M059J (cell line): Measurements from ENCODE around the gene CLSTN1. TPM values are rescaled to one million over a fixed set of nuclear protein-coding genes. Genes with fewer than 3 reads are reported as not detected.
A peak's percentile ranks its signal among the peaks of the same experiment; 100 is the strongest.
"Not testable (repeated sequence)": the region's sequence is repeated elsewhere in the genome, so short reads cannot be mapped to it uniquely, and the experiment has no call there.

ENCODE experiments used
- DNase-seq: peaks from one replicate; pipeline ENCODE4 v3.0.0-alpha.2; 2012; ENCODE audit warnings: low read depth
- total RNA-seq: library from RNA; depleted of rRNA; stranded (reverse); fragments of >200 nt; shearing (Covaris generic); gene quantifications from 2 replicates; pipeline ENCODE4 v1.2.3, GENCODE V29; 2014

The CLSTN1 gene
- total RNA-seq, 1 experiment from 2014 or later: 97.5 TPM

DNA sequence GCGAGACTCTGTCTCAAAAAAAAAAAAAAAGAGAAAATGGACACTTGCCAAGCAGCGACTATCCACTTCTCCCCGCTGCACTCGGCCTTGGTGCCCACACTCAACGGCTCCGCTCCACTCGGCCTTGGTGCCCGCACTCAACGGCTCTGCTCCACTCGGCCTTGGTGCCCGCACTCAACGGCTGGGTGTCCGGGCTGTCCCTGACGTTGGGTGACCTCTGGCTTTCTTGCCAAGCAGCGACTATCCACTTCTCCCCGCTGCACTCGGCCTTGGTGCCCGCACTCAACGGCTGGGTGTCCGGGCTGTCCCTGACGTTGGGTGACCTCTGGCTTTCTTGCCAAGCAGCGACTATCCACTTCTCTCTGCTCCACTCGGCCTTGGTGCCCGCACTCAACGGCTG lies 61.3 kb downstream of the CLSTN1 start:
- not testable (repeated sequence) for DNase-seq

DNA sequence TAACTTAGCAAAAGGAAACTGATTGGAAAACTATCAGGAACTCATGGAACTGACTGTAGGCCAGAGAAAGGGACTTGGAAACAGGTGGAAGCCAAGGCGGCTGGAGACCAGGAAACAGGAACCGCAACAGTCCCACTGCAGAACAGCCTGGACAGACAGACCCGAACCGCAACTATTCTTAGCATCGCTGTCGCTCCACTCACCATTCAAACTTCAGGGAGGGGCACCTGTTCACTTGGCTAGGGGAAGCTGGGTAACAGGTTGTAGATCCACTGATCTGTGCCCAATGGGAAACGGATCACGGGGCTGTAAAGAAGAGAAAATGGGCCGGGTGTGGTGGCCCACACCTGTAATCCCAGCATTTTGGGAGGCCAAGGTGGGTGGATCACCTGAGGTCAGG lies 61.9 kb downstream of the CLSTN1 start:
- no peak for DNase-seq

DNA sequence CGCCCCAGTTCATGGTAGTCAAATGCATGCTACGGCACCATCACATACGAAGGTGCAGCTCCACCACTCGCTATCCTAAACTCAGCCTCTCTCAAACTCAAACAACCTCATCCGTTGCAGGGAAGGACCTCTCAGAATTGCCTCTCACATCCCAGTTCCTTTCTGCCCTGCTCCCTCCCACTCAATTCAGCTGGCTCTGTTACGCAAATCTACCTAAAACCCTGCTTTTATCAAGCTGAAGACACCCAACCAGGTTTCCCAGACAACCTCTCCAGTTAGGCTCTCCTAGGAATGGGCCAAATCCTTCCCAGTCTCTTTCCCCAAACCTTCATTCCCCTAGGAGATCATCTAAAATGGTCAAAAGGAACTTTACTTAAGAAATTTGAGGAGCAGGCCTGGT lies 62.9 kb downstream of the CLSTN1 start:
- no peak for DNase-seq

GRCh38 chr1:9759939-9760338 lies 63.8 kb downstream of the CLSTN1 start:
- DNase-seq: no peak

GRCh38 chr1:9758559-9759121 lies 65.1 kb downstream of the CLSTN1 start:
- DNase-seq: no peak

DNA sequence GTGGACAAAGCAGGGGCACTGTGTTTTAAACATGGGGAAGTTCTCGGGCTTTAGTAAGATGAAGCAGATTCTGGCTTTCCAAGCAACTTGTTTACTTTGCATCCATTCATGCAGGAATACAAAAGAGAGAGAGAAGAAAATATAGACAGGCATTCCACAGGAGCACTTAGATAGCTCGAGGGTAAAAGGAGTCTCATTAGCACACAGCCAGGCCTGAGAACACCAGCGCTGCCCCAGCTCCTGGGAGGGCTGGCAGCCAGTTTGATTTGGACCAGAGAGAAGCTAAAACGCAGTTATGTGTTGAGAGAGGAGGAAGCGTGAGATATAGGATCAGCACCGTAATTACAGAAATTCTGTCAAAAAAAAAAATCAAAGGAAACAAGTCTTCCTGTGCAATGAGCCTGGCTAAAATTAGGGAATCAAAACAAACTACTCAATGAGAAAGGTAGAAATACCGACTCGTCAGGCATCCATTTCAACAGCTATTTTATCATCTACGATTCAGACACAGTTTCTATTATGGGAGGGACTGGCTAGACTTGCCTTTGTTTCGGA lies 68.2 kb downstream of the CLSTN1 start:
- peak; percentile 82 for DNase-seq

DNA sequence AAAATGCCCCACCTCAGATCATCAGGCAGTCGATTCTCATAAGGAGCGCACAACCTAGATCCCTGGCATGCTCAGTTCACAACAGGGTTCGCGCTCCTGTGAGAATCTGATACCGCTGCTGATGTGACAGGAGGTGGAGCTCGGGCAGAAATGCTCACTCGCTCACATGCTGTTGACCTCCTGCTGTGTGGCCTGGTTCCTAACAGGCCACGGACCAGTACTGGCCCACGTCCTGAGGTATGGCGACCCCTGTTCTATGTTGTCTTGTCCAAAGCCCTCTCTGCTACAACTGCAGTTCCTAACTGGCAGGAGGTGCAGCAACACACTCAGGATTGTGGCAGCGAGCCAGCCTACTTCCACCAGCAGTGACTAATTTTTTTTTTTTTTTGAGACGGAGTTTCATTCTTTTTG lies 70.6 kb downstream of the CLSTN1 start:
- peak; percentile 85 for DNase-seq

- no peak for DNase-seq
These were observed 71.8 kb downstream of the CLSTN1 start for GRCh38 chr1:9751971-9752370.

- DNase-seq: no peak
These were observed 74.4 kb downstream of the CLSTN1 start for GRCh38 chr1:9749361-9749760.

DNA sequence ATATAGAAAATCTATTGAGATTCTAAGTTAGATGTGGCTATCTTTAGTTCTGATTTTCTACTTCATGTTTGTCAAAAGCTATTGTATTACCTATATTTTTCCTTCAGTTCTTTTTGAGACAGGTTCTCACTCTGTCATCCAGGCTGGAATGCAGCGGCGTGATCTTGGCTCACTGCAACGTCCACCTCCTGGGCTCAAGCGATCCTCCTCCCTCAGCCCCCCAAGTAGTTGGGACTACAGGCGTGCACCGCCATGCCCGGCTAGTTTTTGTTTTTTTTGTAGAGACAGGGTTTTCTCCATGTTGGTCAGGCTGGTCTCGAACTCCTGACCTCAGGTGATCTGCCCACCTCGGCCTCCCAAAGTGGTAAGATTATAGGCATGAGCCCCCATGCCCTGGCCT lies 75.4 kb downstream of the CLSTN1 start:
- not testable (repeated sequence) for DNase-seq

- DNase-seq: no peak
These were observed 77.1 kb downstream of the CLSTN1 start for GRCh38 chr1:9746651-9747050.

- DNase-seq: no peak
These were observed 77.6 kb downstream of the CLSTN1 start for GRCh38 chr1:9746211-9746610.

- no peak for DNase-seq
These were observed 79.5 kb downstream of the CLSTN1 start for GRCh38 chr1:9744106-9744799.

DNA sequence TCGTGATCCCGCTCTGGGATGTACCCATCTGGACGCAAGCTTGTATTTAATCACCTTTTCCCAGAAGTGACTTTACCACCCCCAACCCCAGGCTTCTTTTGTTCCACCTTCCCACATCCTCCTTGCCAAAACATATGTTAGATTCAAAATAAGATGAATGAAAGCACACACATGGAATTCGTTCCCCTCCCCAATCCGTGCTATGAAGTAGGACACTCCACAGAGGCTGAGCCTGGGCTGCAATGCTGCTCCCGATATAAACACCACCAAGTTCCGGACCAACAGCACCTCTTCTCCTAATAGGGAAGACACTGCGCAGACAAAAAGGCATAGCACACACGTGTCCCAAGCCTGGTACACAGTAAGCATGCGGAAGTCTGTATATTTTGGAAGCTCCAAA lies 86.1 kb downstream of the CLSTN1 start:
- DNase-seq: no peak

DNA sequence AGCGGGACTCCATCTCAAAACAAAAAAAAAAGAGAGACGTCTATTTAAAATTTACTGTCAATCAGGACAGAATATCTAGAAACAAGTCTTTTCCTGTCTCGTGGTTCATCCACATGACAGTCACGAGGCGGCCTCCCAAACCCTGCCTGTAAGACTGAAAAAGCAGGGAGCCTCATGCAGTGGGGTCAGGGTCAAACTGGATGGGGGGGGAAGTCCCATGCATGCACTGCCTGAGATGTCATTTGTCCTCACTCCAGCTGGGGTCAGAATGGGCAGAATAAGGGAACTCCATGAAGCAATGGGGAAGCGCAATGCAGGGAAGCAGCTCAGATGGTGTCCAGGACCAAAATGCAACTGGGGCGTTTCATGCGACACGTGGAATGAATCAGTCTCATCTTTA lies 86.7 kb downstream of the CLSTN1 start:
- no peak for DNase-seq

- no peak for DNase-seq
These were observed 87.5 kb downstream of the CLSTN1 start for GRCh38 chr1:9736241-9736640.

GRCh38 chr1:9735800-9736199 lies 88.0 kb downstream of the CLSTN1 start:
- DNase-seq: no peak

DNA sequence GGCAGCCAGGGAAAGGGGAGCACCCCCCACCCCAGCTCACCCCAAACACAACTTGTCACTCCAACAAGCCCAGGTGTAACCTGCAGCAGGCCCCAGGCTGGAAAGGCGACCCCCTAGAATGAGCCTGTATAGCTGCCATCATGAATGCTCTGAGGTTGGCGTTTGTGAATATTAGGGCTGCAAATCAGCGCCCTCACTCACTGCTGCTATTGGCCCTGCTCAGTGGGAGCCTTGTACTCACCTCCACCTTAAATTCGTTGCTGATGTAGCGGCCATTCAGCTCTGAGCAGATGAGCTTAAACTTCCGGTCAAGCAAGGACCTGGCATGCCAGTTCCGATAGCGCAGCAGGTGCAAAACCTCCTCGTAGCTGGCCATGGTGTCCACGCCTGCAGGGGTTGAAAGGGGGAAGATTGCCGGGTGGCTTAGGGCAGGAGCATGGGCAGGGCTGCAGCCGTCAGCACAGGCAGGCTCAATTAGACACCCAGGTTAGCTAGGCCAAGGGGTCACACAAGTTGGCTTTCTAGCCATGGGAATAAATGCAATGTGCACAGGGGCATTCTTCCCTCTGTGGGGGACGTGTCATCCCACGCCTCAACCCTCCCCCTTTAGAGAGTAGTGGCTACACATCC lies 90.5 kb downstream of the CLSTN1 start:
- DNase-seq: no peak

DNA sequence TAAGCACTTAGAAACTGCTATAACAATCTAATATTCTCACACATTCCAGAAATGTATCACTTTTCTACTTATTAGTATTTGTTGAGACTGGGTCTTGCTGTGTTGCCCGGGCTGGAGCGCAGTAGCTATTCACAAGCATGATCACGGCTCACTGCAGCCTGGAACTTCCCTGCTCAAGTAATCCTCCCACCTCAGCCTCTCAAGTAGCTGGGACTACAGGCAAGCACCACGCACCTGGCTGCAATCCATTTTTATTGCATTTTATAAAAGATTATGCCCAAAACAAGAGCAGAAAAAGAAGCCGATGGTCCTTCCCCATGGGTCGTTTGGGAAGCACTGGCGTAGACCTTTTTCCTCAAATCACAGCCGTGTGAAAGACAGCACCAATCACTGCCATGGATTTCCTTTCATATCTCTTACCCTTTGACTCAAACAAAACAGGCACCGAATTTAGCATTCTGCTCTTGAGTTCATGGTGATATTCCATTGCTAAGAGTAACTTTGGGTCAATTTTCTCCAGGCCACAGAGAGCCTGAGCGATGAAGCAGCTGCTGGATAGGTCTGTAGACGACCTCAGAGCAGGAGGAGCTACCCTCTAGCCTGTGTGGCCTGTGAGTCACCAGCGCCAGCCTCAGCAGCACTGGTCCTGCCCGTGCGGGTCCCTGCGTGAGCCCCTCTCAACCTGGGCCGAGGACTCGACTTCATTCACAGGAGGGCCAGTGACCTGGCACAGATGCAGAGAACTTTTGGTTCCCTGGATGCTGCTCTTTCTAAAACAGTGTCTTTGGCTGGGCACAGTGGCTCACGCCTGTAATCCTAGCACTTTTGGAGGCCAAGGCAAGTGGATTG lies 91.4 kb downstream of the CLSTN1 start:
- no peak for DNase-seq

GRCh38 chr1:9731561-9731960 lies 92.2 kb downstream of the CLSTN1 start:
- DNase-seq: no peak

GRCh38 chr1:9731051-9731537 lies 92.7 kb downstream of the CLSTN1 start:
- DNase-seq: no peak
